B cell (primary cell): ENCODE data around the gene SS18L1.

Experiments
- EZH2 ChIP-seq: IDR thresholded peaks from 2 replicates; pipeline ENCODE4 v1.6.1; 2012; ENCODE audit warnings: borderline replicate concordance, low read depth, mild to moderate bottlenecking, moderate library complexity, low read length; ENCODE audit not compliant: insufficient read depth, poor library complexity, severe bottlenecking
- TF ChIP-seq, protein P1 (sequence below): fragments of 200-600 bp; IDR thresholded peaks from one replicate; pipeline ENCODE4 v1.8.0; 2022; ENCODE audit warnings: antibody characterized with exemption, mild to moderate bottlenecking

DNA sequence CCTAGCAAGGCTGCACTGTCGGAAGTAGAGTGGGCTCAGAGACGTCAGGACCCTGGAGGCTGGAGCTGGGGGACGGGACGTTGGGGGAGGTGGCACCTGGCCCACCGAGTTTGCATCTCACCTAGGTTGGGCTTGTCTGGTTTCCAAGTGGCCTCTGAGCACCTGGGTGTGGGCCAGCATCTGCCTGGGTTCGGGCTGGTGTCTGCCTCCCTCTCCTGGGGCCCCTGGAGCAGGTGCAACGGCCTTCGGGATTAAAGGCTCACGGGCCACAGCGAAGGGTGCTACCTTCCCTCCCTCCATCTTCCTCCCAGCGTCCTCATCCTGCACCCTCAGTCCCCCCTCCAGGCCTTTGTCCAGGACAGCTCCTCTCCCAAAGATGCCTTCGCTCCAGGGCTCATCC, 70.5 kb downstream of the SS18L1 start:
- TF ChIP-seq, protein P1, sequence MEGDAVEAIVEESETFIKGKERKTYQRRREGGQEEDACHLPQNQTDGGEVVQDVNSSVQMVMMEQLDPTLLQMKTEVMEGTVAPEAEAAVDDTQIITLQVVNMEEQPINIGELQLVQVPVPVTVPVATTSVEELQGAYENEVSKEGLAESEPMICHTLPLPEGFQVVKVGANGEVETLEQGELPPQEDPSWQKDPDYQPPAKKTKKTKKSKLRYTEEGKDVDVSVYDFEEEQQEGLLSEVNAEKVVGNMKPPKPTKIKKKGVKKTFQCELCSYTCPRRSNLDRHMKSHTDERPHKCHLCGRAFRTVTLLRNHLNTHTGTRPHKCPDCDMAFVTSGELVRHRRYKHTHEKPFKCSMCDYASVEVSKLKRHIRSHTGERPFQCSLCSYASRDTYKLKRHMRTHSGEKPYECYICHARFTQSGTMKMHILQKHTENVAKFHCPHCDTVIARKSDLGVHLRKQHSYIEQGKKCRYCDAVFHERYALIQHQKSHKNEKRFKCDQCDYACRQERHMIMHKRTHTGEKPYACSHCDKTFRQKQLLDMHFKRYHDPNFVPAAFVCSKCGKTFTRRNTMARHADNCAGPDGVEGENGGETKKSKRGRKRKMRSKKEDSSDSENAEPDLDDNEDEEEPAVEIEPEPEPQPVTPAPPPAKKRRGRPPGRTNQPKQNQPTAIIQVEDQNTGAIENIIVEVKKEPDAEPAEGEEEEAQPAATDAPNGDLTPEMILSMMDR: no peak
- no peak for TF ChIP-seq EZH2
